GM21619 (cell line): ENCODE data around the gene SIL1.
A peak's percentile ranks its signal among the peaks of the same experiment; 100 is the strongest.

Experiments used
- ATAC-seq: cut with Tn5 transposase; IDR thresholded peaks from one replicate; pipeline ENCODE4 v1.9.1; 2021; ENCODE audit not compliant: unreplicated experiment

Gene SIL1

DNA sequence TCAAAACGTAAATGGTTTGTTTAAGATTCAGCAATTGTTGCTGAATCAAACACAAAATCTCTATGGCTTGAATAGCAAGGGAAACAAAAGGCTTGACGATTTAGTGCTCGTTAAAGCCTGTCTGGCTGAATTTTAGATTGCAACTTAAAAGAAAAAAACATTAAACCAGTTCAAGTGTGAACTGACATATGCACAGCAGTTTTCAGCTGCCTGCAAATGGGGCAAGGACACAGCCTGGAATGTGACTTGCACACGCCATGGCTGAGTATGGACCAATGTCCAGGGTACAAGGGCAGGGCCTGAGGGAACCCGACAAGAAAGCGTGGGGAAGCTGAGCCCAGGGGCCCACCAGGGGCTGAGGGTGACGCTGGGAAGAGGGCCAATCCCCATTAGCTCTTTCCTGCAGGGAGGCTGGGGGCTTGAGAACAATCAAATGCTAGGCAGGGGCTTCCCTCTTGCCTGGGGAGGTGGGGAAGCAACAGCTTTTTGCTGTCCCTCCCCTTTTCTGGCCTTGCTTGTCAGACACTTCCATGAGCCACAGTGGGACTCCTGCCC is 233.4 kb downstream of the SIL1 start:
- ATAC-seq = no peak

DNA sequence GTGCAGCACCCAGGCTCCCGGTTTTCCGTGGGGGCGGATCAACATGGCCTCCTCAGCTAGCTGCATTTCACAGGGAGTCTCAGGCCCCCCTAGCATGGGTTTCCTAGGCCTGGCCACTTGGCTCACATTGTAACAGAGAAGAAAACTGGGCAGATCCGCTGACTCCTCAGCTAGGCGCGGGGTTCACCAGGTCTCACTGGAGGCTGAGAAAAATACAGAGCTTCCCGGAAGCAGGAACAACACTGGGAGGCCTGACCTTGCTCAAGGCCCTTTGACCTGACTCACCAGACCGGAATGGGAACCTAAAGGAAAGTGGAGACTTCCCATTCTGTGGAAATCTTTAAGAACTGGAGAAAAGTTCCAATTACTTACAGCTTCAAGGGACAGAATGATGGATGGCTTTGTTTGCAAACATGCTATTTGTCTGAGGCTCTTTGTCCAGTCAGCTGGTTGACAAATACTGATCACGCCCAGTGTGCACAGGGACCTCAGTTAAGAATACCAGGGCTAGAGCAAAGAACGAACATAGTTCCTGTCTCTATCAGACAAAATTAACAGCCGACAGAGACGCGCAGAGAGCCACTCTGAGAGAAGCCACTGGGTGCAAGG is 234.3 kb downstream of the SIL1 start:
- ATAC-seq = no peak

DNA sequence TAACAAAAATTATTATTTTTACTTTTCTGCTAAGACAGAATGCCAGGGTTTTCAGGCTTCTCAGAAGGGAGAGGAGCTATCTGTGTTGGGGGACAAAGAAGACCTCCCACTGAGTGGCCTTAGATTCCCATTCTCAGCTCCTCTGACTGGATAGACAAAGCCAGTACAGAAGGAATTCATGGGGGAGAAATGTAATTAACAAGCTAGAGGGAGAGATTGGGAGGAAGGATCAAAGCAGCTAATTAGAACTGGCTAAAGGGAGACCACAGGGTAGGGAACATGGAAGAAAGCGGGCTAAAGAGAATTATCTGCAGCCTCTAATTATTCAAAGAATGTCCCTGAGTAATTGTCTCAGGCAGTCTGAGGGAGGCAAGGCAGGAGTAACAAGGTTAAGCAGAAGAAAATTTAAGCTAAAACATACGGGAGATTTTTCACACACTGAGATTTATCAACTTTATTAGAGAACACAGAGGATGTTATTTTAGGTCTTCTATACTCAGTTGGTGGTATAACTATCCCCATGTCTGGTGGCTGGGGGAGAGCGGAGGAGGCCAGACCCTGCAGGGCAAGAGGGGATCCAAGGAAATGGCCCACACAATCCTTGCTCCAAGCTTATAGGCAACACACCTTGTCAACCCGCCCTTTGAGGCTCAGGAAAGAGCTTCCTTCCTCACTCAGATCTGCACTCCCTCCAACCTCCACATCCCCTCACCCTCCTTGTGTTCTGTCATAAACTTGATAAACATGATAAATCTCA is 235.4 kb downstream of the SIL1 start:
- ATAC-seq = no peak

DNA sequence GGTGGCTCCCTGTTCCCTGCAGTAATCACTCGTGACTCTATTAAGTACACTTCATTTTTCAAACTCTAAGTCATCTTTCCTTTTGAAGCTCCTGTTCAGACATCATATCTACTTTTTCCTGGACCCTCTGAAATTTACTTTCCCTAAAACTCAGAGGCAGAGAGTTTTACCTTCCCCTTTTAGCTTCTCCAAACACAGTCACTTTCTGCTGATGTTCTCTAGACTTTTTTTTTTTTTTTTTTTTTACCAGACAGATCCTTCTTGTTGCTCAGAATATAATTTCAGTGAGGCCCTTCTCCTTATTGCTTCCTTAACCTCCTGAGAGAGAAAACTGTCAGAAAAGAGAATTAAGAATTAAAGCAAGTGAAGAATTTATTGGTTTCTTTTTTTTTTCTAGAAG is 236.4 kb downstream of the SIL1 start:
- ATAC-seq = no peak

DNA sequence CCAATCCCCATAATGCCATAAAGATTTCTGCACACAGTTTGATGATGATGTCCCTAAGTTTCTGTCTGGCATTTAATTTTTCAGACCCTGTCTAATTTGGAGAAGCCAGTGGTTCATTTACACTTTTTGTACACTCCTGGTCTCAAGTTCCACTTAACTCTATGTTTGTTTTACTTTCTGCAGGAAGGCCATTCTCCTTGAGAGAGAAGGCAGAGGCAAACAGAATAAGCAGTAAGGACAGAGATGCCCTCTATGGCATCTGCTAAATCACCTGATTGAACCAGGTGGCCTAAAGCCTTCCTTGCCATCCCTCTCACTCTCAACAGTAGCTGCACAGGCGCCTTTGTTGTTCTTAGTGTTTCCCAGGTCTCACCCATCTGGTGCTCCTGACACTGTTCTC is 236.9 kb downstream of the SIL1 start:
- ATAC-seq = no peak

DNA sequence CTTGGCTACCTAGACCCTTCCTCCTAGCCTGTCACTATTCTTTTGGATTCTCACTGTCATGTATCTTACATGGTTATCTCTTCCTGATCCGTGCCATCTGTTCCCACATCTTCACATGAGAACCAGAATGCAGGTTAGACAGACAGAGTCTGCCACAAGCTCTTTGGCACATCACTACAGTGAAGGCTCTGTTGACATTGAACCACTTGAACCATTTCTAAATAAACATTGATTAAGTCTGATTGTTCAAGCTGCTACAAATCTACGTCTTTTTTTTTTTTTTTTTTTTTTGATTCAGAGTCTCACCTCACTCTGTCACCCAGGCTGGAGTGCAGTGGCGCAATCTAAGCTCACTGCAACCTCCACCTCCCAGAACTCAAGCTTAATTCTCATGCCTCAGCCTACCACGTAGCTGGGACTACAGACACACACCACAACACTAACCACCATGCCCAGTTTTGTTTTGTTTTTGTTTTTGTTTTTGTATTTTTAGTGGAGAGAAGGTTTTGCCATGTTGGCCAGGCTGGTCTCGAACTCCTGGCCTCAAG is 237.9 kb downstream of the SIL1 start:
- no peak for ATAC-seq

DNA sequence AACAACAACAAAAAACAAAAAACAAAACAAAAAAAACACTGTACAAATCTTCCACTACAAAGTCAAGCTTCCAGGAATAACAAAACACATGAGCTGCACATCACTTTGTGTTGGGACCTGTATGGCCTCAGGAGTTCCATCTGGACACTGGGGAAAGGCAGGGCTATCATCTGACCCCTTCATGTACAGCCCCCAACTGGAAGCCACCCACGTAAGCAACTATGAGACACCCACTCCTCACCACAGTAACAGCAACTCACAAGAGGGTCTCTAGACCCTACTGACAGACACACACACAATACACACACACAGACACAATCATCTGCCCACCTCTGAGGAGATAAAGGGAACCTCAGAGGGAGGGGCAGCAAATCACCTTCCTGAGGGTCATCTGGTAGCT is 241.4 kb downstream of the SIL1 start:
- no peak for ATAC-seq

DNA sequence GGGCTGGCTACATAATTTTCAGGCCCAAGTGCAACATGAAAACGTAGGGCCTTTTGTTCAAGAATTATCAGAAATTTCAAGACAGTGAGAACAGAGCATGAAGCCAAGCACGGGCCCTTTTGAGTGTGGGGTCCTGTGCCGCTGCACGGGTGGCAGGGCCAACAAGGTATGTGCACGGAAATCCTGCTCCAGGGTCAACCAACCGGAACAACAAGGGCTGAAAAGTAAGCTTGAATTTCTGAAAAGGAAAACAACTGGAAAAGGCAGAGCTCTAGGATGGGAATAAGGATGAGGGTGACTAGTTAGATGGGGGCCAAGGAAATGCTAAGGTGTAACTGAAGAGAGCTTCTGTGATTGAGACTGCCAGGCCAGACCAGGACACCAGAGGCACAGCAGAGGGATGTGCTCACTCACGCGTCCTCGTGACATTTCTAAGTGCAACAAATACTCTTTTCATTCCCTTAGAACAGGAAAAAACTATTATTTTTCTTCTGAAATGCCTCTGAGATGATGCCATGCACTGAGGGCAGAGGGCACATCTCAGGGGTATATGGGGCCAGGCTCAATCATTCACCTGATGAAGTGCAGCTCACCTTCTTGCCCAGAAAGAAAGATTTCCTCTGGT is 242.4 kb downstream of the SIL1 start:
- ATAC-seq = no peak

DNA sequence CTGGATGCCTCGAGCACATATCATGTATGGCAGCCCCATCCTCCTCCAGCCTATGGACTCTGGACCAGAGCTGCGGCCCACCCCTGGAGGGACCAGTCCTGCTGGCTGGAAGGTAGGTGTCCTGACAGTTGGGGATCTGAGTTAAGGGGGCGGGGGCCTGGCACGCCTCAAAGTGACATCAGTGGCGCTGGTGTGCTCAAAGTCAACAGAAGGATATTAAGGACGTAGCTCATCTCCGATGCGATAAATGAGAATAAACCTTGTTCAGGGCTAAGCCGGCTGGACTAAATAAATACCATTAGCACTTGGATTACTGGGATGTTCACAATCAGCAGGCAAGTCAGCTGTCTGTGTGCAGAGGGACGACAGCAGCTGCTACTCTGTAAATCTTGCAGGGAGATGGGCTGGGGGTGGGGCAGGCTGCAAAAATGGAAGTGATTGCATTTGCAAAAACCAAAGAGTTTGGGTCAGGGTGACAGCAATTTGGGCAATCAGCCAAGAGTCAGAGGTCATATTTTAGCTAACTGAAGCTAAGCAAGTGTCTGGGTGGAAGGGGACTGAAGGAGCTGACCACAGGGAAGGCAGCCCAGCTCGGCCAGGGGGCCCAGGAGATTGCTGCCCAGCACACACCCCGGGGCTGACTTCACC is 243.0 kb downstream of the SIL1 start:
- no peak for ATAC-seq

DNA sequence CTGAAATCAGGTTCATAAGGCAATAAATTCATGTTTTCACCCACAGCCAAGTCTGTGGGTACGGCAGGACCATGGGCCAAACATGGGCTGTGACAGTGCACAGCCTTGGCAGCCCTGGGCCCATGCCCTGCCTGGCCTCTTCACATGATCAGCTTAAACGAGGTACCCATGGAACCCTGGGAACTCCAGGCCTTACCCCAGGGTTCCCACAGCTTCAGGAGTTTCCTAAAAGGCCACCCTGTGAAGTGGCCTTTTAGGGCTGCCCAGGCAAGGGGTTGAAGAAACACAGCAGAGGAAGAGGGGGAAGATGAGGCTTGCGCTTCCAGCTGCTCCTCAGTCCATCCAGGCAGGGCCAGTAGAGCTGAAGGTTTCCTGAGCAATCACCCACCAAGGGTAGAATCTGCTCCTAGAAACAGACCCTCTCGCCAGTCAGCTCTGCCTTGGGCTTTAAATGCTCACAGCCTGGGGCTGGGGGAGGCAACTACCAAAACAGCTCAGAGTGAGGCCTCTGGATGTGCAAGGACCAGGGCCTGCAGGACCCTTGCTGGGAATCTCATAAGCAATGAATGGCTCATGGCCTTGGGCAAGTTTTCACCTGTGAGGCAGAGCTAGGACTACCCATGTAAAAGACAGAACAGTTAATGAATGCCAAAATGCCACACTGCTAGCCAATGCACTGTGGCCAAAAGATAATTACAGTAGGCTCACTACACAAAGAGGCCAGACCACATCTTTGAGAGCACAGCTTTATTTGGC is 243.7 kb downstream of the SIL1 start:
- ATAC-seq = no peak

DNA sequence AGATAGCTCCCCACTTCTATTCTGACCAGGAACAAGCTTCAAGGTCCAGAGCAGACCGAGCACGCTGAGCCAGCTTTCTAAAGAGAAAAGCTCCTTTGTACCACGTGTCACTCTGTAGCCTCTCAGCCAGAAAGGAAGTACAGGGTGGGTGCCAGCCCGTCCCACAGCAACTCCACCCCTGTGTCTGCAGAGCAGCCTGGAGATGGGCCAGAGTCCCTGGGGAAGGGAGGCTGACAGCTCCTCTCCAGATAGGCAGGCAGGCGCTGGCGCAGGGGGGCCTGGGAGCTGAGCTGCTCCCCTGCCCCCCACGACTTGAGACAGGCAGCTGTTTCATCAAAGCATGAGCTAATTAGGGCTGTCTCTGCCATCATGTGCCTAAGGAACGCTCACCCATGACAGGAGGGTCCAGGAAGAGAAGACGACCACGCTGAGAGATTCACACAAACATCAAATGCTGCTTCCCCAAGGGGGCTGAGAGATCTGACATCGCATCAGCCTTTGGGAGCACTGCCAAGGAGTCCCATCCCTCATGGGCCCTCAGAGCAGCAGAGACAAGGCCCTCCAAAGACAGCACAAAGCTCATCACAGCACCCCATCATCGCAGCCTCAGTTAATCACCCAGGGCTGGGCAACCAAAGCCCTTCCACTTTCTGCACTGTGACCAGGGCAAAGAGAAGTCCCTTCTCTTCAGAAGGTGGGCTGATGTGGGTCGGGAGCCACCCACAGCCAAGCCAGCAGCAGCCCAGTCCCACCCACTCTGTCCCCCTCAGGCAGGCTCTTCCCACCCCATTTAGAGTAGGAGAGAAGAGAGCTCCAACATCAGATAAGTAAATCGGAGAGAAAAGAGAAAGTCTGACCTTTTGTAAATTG is 244.5 kb downstream of the SIL1 start:
- peak; percentile 80 for ATAC-seq

DNA sequence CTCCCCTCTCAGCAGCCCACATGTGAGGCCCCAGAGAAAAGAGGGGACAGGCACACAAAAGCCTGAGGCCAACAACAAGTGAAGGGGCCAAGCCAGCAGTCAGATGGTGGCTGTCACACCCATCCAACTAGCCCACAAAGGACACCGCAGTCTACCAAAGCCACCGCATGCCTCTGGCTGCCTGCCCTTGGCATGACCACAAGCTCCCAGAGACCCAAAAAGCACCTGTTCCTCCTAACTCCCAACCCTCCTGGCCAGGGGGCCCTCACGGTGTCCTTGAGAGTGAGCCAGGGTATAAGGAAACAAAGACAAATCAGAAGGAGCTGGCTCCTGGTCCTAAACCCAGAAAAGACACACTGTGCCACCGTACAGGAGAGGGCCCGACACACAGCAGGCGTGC is 245.2 kb downstream of the SIL1 start:
- no peak for ATAC-seq

DNA sequence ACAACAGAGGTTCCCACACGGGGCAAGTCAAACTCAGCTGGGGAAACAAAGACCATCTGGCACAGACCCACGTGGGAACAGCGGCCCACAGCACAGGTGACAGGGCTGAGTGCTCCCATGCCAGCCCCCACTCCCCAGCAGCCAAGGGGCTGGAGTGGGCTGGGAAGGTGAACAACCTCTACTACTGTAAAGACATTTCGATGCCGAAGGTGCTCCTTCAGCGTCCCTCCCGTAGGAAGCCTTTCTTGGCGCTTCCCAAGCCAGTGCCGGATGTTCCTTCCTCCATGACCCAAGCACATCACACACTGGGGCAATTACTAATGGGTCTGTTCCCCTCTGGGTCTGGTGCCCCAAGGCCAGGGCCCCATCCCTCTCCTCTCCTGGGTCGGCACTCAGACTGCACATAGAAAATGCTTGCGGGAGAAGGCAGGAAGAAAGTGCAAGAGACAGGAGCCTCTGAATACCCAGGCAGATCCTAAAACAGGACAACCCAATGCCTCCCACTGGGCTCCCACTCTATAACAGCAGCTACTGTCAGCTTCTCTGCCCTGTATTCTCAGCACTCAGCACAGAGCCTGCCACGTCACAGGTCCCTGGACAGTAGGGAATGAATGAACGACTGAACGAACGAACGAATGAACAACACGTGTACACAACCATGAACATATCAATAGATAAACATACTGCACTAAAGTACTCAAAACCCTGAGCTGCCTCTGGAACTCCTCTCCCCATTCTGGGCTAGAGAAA is 246.0 kb downstream of the SIL1 start:
- no peak for ATAC-seq

DNA sequence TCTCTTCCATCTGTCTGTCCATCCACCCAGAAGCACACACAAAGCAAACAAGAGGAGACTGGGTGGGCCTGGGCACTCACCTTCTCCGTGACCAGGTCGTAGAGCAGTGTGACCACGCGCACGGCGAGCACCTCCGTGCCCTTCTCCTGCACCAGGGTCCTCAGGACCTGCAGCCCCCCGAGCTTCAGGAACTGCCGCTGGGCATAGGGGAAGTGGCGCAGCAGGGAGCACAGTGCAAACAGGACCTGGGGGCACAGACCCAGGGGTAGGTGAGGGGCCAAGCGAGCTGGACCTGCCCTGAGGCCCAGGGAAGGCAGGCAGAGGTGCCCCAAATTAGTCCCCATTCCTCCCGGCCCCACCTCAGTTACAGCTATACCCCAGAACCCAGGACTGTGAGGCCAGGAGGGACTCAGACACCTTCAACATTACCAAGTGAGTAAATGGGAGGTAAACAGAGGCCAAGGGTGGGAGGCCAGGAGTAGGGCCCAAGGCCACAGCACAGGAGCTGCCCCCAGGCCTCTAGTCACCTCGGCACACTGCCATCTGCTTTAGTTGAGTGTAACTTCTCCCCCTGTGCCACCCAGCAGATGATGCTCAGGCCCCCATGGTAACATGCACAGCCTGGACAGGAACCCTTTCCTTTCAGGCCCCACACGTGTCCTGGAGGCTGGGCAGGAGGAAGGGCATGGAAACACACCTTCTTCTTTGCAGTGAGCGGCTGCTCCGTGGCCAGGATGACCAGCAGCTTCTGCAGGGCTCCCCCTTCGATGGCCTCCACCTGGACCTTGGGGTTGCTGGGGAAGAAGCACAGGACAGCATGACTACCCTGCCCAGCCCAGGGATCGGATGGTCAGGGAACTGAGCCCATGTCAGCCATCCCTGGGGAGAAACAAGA is 246.8 kb downstream of the SIL1 start:
- ATAC-seq = no peak

DNA sequence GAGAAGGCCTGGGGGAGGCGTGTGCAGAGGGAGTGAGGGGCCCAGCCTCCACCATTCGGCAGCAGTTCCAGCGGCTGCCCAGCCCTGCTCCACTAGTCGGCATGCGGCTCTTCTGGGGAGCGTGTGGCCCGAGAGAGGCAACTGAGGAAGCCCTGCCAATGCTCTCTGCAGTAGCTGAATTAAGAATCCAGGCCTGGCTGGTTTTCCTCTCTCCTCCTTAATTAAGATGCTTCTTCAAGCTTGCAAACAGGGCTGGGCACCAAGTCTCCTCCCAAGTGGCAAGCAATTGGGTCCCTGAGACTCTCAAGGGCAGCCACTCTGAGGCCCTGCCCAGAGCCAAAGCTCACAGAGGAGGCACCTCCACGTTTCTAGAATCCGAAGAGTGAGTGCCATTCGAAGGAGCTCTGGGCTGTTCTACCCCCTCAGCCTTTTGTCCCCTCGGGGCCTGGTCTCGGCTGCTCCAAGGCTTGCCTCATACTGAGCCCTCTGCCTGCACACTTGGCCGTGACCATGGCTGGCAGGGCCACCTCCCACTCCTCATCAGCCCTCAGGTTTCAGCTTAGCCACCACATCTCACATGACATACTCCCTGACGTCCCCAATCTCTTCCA is 247.6 kb downstream of the SIL1 start:
- ATAC-seq = no peak

DNA sequence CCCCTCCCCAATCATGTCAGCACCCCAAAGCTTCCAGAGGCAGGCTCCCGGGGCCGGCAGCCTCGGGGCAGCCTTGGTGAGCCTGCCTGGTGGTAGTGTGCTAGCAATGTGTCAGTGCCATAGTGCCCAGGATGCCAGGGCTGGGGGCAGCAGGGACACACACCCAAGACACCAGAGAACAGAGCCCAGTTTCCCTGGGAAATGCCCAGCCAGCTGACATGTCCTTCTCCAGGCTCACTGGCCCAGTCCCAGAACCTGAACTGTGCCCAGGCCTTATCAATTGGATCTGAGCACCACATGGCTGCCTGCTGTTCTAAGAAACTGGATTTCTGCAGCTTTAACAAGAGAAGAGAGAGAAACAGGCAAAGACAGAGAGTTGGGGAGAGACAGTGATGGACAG is 248.2 kb downstream of the SIL1 start:
- ATAC-seq = no peak

DNA sequence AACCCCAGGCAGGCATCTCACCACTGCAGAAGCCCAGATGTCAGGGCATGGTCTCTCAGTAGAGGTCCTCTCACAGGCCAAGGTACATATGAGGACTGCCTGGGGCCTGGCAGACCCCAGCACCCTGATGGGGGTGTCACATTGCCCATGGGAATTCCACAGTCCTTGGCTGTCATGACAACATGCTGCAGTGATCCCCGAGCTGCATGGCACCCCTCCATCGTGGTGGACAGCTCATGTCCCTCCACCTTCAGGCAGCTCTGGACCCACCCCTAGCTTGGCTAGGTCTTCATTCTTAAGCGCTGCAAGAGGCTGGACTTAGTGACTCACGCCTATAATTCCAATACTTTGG is 249.0 kb downstream of the SIL1 start:
- ATAC-seq = no peak
